Stimulated activated CD4-positive, alpha-beta T cell treated with anti-CD3 and anti-CD28 coated beads, Interleukin-4, amount 100 ng/mL, for 4 hours (primary cell): Measurements from ENCODE around the gene OR9Q1.
"Not testable (repeated sequence)": the region's sequence is repeated elsewhere in the genome, so short reads cannot be mapped to it uniquely, and the experiment has no call there.

Source experiments
- DNase-seq, 2 experiments: peaks; one replicate each; pipeline ENCODE4 v3.0.0-alpha.2; 2020

Gene OR9Q1

GRCh38 chr11:58152781-58153180, 129.1 kb downstream of the OR9Q1 start:
- no peak for DNase-seq

GRCh38 chr11:58164389-58164788, 140.7 kb downstream of the OR9Q1 start:
- no peak for DNase-seq

- DNase-seq = no peak
Observed at GRCh38 chr11:58164990-58165389, 141.3 kb downstream of the OR9Q1 start.

GRCh38 chr11:58165504-58166106, 141.9 kb downstream of the OR9Q1 start:
- no peak for DNase-seq

GRCh38 chr11:58177409-58178054, 153.9 kb downstream of the OR9Q1 start:
- no peak for DNase-seq

GRCh38 chr11:58178444-58178843, 154.8 kb downstream of the OR9Q1 start:
- DNase-seq = no peak

GRCh38 chr11:58179648-58180047, 156.0 kb downstream of the OR9Q1 start:
- no peak for DNase-seq

- no peak for DNase-seq
Observed at GRCh38 chr11:58186938-58187337, 163.3 kb downstream of the OR9Q1 start.

GRCh38 chr11:58188770-58189169, 165.1 kb downstream of the OR9Q1 start, which contains the start of gene OR9Q2:
Gene OR9Q2 (plus strand): TSS chr11:58189070. CDS start chr11:58190491, 1,421 bp downstream.
- no peak for DNase-seq

- no peak for DNase-seq
Observed at GRCh38 chr11:58192229-58192628, 168.5 kb downstream of the OR9Q1 start.

GRCh38 chr11:58193391-58193790, 169.7 kb downstream of the OR9Q1 start:
- DNase-seq = no peak

GRCh38 chr11:58195939-58196338, 172.3 kb downstream of the OR9Q1 start:
- no peak for DNase-seq

GRCh38 chr11:58199271-58199670, 175.6 kb downstream of the OR9Q1 start:
- DNase-seq = no peak

GRCh38 chr11:58204042-58204441, 180.4 kb downstream of the OR9Q1 start, which contains the start of gene OR1S2:
Gene OR1S2 (minus strand): TSS chr11:58204142. CDS start chr11:58204142, 0 bp downstream.
- no peak for DNase-seq

- DNase-seq = not testable (repeated sequence)
Observed at GRCh38 chr11:58212420-58212819, 188.7 kb downstream of the OR9Q1 start, which contains the start of gene OR1S1. Gene OR1S1 (plus strand): TSS chr11:58212720.

- no peak for DNase-seq
Observed at GRCh38 chr11:58216476-58216875, 192.8 kb downstream of the OR9Q1 start.

GRCh38 chr11:58222721-58223120, 199.0 kb downstream of the OR9Q1 start:
- no peak for DNase-seq

GRCh38 chr11:58227956-58228615, 204.4 kb downstream of the OR9Q1 start:
- DNase-seq = no peak
